Body of pancreas (tissue), 4 donors: ENCODE measurements around the gene NEDD1. TPM values are rescaled to one million over a fixed set of nuclear protein-coding genes. Genes with fewer than 3 reads are reported as not detected.

Source experiments
- ATAC-seq: fragments of 150-250 bp; one replicate; pipeline ENCODE4 v1.9.1; 2016
- DNase-seq, 4 donors: peaks; one replicate each; pipeline ENCODE4 v3.0.0-alpha.2; 2019
- H3K27ac ChIP-seq, 4 donors: fragments of 200-600 bp; sonication (generic); 1 replicate in 3 of 4; 2 replicates in 1 of 4; pipeline versions ENCODE4 v1.5.1 to v1.6.1; 2016 to 2019; ENCODE audit warnings: mild to moderate bottlenecking in 1 of 4, mixed read lengths in 1 of 4, moderate library complexity in 1 of 4
- H3K27me3 ChIP-seq, 2 donors: fragments of 200-600 bp; sonication (generic); one replicate each; pipeline ENCODE4 v1.6.0; 2016; ENCODE audit warnings: mild to moderate bottlenecking in 1 of 2
- H3K36me3 ChIP-seq, 2 donors: fragments of 200-600 bp; sonication (generic); replicated peaks in 1 of 2; 2 replicates each; pipeline ENCODE4 v1.5.1; 2016; ENCODE audit warnings: low read depth in 2 of 2; ENCODE audit not compliant: insufficient read depth in 1 of 2
- H3K4me1 ChIP-seq: fragments of 200-600 bp; sonication (generic); one replicate; pipeline ENCODE4 v1.6.0; 2016
- H3K4me3 ChIP-seq, 2 donors: fragments of 200-600 bp; sonication (generic); 1 replicate in 1 of 2; 2 replicates in 1 of 2; pipeline ENCODE4 v1.5.1; 2016 to 2019
- H3K9me3 ChIP-seq, 3 donors: fragments of 200-600 bp; sonication (generic); 1 replicate in 2 of 3; 2 replicates in 1 of 3; pipeline ENCODE4 v1.5.1; 2016
- POLR2A ChIP-seq, 3 donors: fragments of 450-650 bp; IDR thresholded peaks; one replicate each; pipeline ENCODE4 v1.6.1; 2016; ENCODE audit warnings: antibody characterized with exemption in 3 of 3, mild to moderate bottlenecking in 2 of 3
- WGBS, 2 donors: methylation state at CpG; one replicate each; pipeline ENCODE4 v1.1.5; 2017; 5-methylcytosine and 5-hydroxymethylcytosine counted together
- intact Hi-C: fragments of 100-400 bp; cut with DNase I; formaldehyde crosslinking; loops from one replicate; pipeline ENCODE4 v1.15.1; 2023
- total RNA-seq, 2 donors: library from RNA; depleted of rRNA; stranded (reverse); fragments of >200 nt; gene quantifications; one replicate each; pipeline ENCODE4 v1.1.0, GENCODE V29; 2016
- TF ChIP-seq, protein P1 (sequence below), 7 experiments: fragments of 450-650 bp in 4 of 7; fragments of 200-600 bp in 3 of 7; sonication (generic) in 3 of 7; IDR thresholded peaks; one replicate each; pipeline ENCODE4 v1.5.1; 2016 to 2019; ENCODE audit warnings: antibody characterized with exemption in 7 of 7

Gene NEDD1
- total RNA-seq, 2 donors from 2014 or later = 7.8 to 15.5 TPM

GRCh38 chr12:96908423-96908675 is 1.3 kb downstream of the NEDD1 start:
- 34 to 38% methylated on average over 3 of the region's 3 CpGs for WGBS, 2 donors
- Histone ChIP-seq H3K9me3 (no peaks in the 10 kb centered on the region), H3K4me3 (no peak overlapping the region), H3K36me3 (no peaks in the 10 kb centered on the region), H3K27me3 (no peaks in the 10 kb centered on the region), H3K4me1 (peaks cover 19% of the 10 kb centered on the region), H3K27ac (peak overlapping the region in 3 of 4 donors; percentile 83 to 90 (median 84))
- TF ChIP-seq POLR2A (IDR thresholded peaks at IDR 0.05) = no peak
- TF ChIP-seq, protein P1, sequence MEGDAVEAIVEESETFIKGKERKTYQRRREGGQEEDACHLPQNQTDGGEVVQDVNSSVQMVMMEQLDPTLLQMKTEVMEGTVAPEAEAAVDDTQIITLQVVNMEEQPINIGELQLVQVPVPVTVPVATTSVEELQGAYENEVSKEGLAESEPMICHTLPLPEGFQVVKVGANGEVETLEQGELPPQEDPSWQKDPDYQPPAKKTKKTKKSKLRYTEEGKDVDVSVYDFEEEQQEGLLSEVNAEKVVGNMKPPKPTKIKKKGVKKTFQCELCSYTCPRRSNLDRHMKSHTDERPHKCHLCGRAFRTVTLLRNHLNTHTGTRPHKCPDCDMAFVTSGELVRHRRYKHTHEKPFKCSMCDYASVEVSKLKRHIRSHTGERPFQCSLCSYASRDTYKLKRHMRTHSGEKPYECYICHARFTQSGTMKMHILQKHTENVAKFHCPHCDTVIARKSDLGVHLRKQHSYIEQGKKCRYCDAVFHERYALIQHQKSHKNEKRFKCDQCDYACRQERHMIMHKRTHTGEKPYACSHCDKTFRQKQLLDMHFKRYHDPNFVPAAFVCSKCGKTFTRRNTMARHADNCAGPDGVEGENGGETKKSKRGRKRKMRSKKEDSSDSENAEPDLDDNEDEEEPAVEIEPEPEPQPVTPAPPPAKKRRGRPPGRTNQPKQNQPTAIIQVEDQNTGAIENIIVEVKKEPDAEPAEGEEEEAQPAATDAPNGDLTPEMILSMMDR (IDR thresholded peaks at IDR 0.05) = no peak
- ATAC-seq (no peak), DNase-seq (no peak)
- intact Hi-C loops = no loop called here

- intact Hi-C loops = no loop called here
- H3K4me3 ChIP-seq = no peak overlapping the region
- H3K36me3 ChIP-seq = no peaks in the 10 kb centered on the region
- DNase-seq (no peak), ATAC-seq (no peak)
- no peaks in the 10 kb centered on the region for H3K9me3 ChIP-seq
- peak overlapping the region in 1 of 4 donors; percentile 11 for H3K27ac ChIP-seq
- TF ChIP-seq, protein P1 (IDR thresholded peaks at IDR 0.05) = no peak
- TF ChIP-seq POLR2A (IDR thresholded peaks at IDR 0.05) = no peak
- peaks cover 19% of the 10 kb centered on the region for H3K4me1 ChIP-seq
- WGBS, 2 donors = 42 to 44% methylated on average over 2 of the region's 2 CpGs
- H3K27me3 ChIP-seq = no peaks in the 10 kb centered on the region
These were observed 5.2 kb downstream of the NEDD1 start for GRCh38 chr12:96912261-96912660.

DNA sequence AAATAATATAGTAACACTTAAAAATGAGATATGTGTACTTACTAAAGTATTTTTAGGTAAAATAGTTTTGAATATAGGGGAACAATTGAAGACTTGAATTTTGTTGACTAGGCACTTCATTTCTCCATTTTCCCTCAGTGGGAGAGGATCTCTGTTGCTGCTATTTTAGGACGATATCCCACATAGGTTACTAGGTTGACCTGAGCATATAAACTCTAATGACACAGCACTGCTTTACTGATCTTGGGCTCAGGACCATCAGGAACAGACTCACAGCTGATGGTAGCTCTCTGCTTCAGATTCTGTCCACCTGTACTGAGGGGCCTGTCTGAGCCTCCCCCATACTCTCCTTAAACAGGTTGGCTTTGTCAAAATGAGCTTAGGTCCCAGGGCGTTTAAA is 5.9 kb downstream of the NEDD1 start:
- ATAC-seq (no peak), DNase-seq (no peak)
- no peak for TF ChIP-seq POLR2A (IDR thresholded peaks at IDR 0.05)
- TF ChIP-seq, protein P1 (IDR thresholded peaks at IDR 0.05) = no peak
- no peaks in the 10 kb centered on the region for H3K27me3 ChIP-seq
- peaks cover 17% of the 10 kb centered on the region for H3K4me1 ChIP-seq
- H3K4me3 ChIP-seq = no peak overlapping the region
- H3K9me3 ChIP-seq = no peaks in the 10 kb centered on the region
- H3K36me3 ChIP-seq = no peaks in the 10 kb centered on the region
- H3K27ac ChIP-seq = no peak overlapping the region
- intact Hi-C loops = no loop called here
- 89 to 93% methylated on average over 2 of the region's 2 CpGs for WGBS, 2 donors

DNA sequence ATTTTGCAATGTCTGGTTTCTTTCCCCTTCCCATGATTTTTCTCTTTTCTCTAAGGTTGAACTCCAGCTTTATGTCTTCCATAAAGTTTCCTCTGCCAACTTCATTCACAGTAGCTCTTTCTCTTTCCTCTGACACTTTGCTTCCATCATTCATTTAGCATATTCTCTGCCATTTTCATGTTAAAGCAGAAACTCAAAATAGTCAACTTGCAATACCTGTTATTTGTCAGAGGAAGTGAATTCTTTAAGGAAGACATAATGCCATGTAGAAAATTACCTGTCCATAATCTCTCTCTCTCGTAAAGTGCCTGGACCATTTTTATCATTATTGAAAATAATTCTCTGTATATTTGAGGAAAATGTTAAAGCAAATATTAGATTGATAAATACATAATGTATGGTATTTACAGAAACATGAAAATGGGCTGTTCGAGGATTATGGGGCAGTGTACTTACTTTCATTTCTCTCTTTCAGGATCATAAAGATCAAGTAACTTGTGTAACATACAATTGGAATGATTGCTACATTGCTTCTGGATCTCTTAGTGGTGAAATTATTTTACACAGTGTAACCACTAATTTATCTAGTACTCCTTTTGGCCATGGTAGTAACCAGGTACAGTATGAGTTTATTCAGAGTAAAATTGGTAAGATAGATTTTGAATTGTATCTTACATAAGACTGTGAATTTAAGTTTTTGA is 12.6 kb downstream of the NEDD1 start:
- WGBS, 2 donors = 83 to 84% methylated on average over 2 of the region's 2 CpGs
- H3K27me3 ChIP-seq = no peaks in the 10 kb centered on the region
- no peaks in the 10 kb centered on the region for H3K36me3 ChIP-seq
- H3K27ac ChIP-seq = no peak overlapping the region
- DNase-seq (no peak), ATAC-seq (no peak)
- intact Hi-C loops = no loop called here
- H3K9me3 ChIP-seq = no peaks in the 10 kb centered on the region
- no peak overlapping the region for H3K4me3 ChIP-seq
- H3K4me1 ChIP-seq = no peaks in the 10 kb centered on the region
- TF ChIP-seq, protein P1 (IDR thresholded peaks at IDR 0.05) = no peak
- TF ChIP-seq POLR2A (IDR thresholded peaks at IDR 0.05) = no peak

GRCh38 chr12:96948782-96949181 is 41.7 kb downstream of the NEDD1 start:
- Histone ChIP-seq H3K27ac (no peak overlapping the region), H3K27me3 (no peaks in the 10 kb centered on the region), H3K4me3 (no peak overlapping the region), H3K36me3 (peaks cover 0 to 2% of the 10 kb centered on the region in 2 donors), H3K4me1 (no peaks in the 10 kb centered on the region), H3K9me3 (no peaks in the 10 kb centered on the region)
- DNase-seq (no peak), ATAC-seq (no peak)
- intact Hi-C loops = no loop called here
- TF ChIP-seq POLR2A (IDR thresholded peaks at IDR 0.05) = no peak
- TF ChIP-seq, protein P1 (IDR thresholded peaks at IDR 0.05) = no peak
- 93 to 100% methylated on average over 2 of the region's 2 CpGs for WGBS, 2 donors
